HEK293 (cell line): Measurements from ENCODE around the gene SF3B3.

Experiments used
- CTCF ChIA-PET: fragments of 350-600 bp; formaldehyde crosslinking; extraction: SDS; loops from one replicate; lab custom pipeline; 2021; ENCODE audit warnings: antibody characterized with exemption; lab: Yijun Ruan, JAX
- POLR2A ChIA-PET: fragments of 300-600 bp; formaldehyde crosslinking; extraction: SDS; loops from one replicate; lab custom pipeline; 2020; ENCODE audit warnings: antibody characterized with exemption, inconsistent platforms; lab: Yijun Ruan, JAX
- H3K27ac ChIP-seq: fragments of 200-500 bp; sonication (Bioruptor generic); 2 replicates; pipeline ENCODE4 v1.5.1; 2014; ENCODE audit warnings: low read depth, low read length, control low read depth, inconsistent platforms; ENCODE audit errors: extremely low read depth
- H3K36me3 ChIP-seq, 2 experiments: fragments of 200-500 bp in 1 of 2; sonication (Bioruptor generic) in 1 of 2; 1 replicate in 1 of 2; 2 replicates in 1 of 2; pipeline ENCODE4 v1.5.1; 2014 to 2017; ENCODE audit warnings: inconsistent platforms in 2 of 2, low read length in 2 of 2; ENCODE audit not compliant: control insufficient read depth in 2 of 2, insufficient read depth in 1 of 2
- H3K4me1 ChIP-seq: fragments of 200-500 bp; sonication (Bioruptor generic); 2 replicates; pipeline ENCODE4 v1.5.1; 2014; ENCODE audit warnings: mild to moderate bottlenecking, low read length, inconsistent platforms; ENCODE audit not compliant: control insufficient read depth, insufficient read depth
- H3K4me3 ChIP-seq: 2 replicates; pipeline ENCODE4 v1.5.1; 2011; ENCODE audit warnings: low read depth, mild to moderate bottlenecking, control low read depth, low read length, moderate library complexity
- H3K9me3 ChIP-seq: fragments of 200-500 bp; sonication (Bioruptor generic); 2 replicates; pipeline ENCODE4 v1.5.1; 2014; ENCODE audit warnings: low read depth, low read length, inconsistent platforms; ENCODE audit not compliant: control insufficient read depth, insufficient read depth
- ZIC2 ChIP-seq: fragments of 450-650 bp; formaldehyde crosslinking; IDR thresholded peaks from 2 replicates; pipeline ENCODE4 v1.5.1; 2016; ENCODE audit warnings: missing biosample characterization, missing genetic modification characterization
- ZNF16 ChIP-seq: fragments of 450-650 bp; formaldehyde crosslinking; IDR thresholded peaks from 2 replicates; pipeline ENCODE4 v1.5.1; 2016; ENCODE audit warnings: low read depth, missing biosample characterization, missing genetic modification characterization
- ZNF26 ChIP-seq: fragments of 450-650 bp; formaldehyde crosslinking; IDR thresholded peaks from 2 replicates; pipeline ENCODE4 v1.5.1; 2016; ENCODE audit warnings: missing biosample characterization, missing genetic modification characterization
- ZNF341 ChIP-seq: fragments of 450-650 bp; formaldehyde crosslinking; IDR thresholded peaks from 2 replicates; pipeline ENCODE4; 2016; ENCODE audit warnings: low read depth, missing biosample characterization, missing genetic modification characterization
- ZNF366 ChIP-seq: fragments of 450-650 bp; formaldehyde crosslinking; conservative IDR thresholded peaks from 2 replicates; pipeline ENCODE4 v1.5.1; 2016; ENCODE audit warnings: missing biosample characterization, missing genetic modification characterization
- ZNF394 ChIP-seq: fragments of 450-650 bp; formaldehyde crosslinking; IDR thresholded peaks from 2 replicates; pipeline ENCODE4 v1.5.1; 2016; ENCODE audit warnings: missing biosample characterization, missing genetic modification characterization, mild to moderate bottlenecking, moderate library complexity, borderline replicate concordance
- ZNF510 ChIP-seq: fragments of 450-650 bp; formaldehyde crosslinking; IDR thresholded peaks from 2 replicates; pipeline ENCODE4 v1.5.1; 2018; ENCODE audit warnings: mild to moderate bottlenecking, missing genetic modification characterization, missing biosample characterization; ENCODE audit not compliant: insufficient replicate concordance
- ZNF600 ChIP-seq: fragments of 450-650 bp; formaldehyde crosslinking; IDR thresholded peaks from 2 replicates; pipeline ENCODE4 v1.5.1; 2016; ENCODE audit warnings: missing biosample characterization, missing genetic modification characterization
- ZNF629 ChIP-seq: fragments of 450-650 bp; formaldehyde crosslinking; IDR thresholded peaks from 2 replicates; pipeline ENCODE4 v1.5.1; 2017; ENCODE audit warnings: missing biosample characterization, missing genetic modification characterization
- ZNF76 ChIP-seq: fragments of 450-650 bp; formaldehyde crosslinking; IDR thresholded peaks from 2 replicates; pipeline ENCODE4; 2016; ENCODE audit warnings: low read depth, missing biosample characterization, missing genetic modification characterization, borderline replicate concordance
- ZNF768 ChIP-seq: fragments of 450-650 bp; formaldehyde crosslinking; IDR thresholded peaks from 2 replicates; pipeline ENCODE4 v1.5.1; 2018; ENCODE audit warnings: missing biosample characterization, mild to moderate bottlenecking, missing genetic modification characterization
- ZNF843 ChIP-seq: fragments of 450-650 bp; formaldehyde crosslinking; IDR thresholded peaks from 2 replicates; pipeline ENCODE4 v1.5.1; 2016; ENCODE audit warnings: missing biosample characterization, missing genetic modification characterization
- ZSCAN18 ChIP-seq: fragments of 450-650 bp; formaldehyde crosslinking; IDR thresholded peaks from 2 replicates; pipeline ENCODE4 v1.5.1; 2016; ENCODE audit warnings: missing biosample characterization, missing genetic modification characterization
- ZSCAN23 ChIP-seq: fragments of 450-650 bp; formaldehyde crosslinking; IDR thresholded peaks from 2 replicates; pipeline ENCODE4 v1.5.1; 2016; ENCODE audit warnings: missing biosample characterization, missing genetic modification characterization
- TF ChIP-seq, protein P1 (sequence below): fragments of 450-650 bp; formaldehyde crosslinking; conservative IDR thresholded peaks from 2 replicates; pipeline ENCODE4 v1.5.1; 2016; ENCODE audit warnings: low read depth, missing biosample characterization, missing genetic modification characterization

Gene SF3B3

DNA sequence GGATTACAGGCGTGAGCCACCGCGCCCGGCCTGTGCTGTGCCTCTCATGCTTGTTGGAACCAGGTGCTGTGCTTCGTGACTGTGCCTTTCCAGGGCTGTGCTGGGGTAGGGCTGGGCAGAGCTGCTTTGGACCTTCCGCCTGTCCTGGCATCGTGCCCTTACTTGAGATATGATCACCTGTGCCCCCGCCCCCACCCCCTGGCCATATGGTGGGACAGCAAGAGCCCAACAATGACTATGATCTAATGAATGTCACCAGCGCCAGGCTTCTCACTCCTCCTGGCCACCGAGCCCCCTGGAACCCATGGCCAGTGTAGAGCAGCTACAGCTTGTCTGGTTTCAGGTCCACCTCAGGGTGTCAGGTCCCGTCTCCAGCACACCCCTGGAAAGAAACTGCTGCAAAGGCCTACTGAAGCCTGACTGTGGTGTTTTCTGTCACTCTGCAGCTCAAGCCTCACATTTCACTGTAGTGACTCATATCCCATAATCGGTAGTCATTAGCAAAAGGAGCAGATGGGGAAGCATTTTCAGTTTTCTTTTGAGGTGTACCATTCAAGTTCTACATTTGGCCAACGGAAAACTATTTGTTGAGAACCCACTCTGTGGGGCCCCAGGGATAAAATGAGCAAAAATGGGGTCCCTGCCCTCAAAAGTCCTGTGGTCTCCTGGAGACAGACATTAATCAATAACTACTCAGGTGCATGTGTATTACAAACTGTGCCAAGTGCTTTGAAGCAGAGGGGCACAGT is 47.2 kb upstream of the SF3B3 start (continued):
- TF ChIP-seq ZNF366 (tag by site-specific recombination), result peak; percentile 37; the same call in 1 of the 2 replicates
- no peak for TF ChIP-seq ZNF768 (tag by site-specific recombination)
- no peak for TF ChIP-seq ZNF510 (tag by site-specific recombination)
- TF ChIP-seq ZNF26 (tag by site-specific recombination), result no peak
- TF ChIP-seq ZNF600 (tag by site-specific recombination), result peak; percentile 49; the same call in 1 of the 2 replicates
- TF ChIP-seq ZNF76, result no peak
- no peak for TF ChIP-seq ZNF341 (tag by site-specific recombination)

- peaks cover 0 to 58% of the 10 kb centered on the region in 2 experiments; a peak in 2 of 3 replicates for H3K36me3 ChIP-seq
- POLR2A ChIA-PET, result interaction anchor here (3.4 kb wide), 1 partner anchor 97 kb away, joined by 17 read pairs; no protein-coding TSS in a partner anchor
- no peaks in the 10 kb centered on the region for H3K9me3 ChIP-seq
- CTCF ChIA-PET, result interaction anchor here (1.2 kb wide), 1 partner anchor 83 kb away, joined by 3 read pairs; no protein-coding TSS in a partner anchor
- TF ChIP-seq ZIC2 (tag by site-specific recombination) (peak; percentile 88), ZSCAN18 (tag by site-specific recombination) (no peak), ZNF394 (tag by site-specific recombination) (no peak)
- H3K27ac ChIP-seq, result no peak overlapping the region
- H3K4me1 ChIP-seq, result peaks cover 2% of the 10 kb centered on the region; the same call in 1 of the 2 replicates
- H3K4me3 ChIP-seq, result no peak overlapping the region
Measured at GRCh38 chr16:70478169-70478568, 45.4 kb upstream of the SF3B3 start.

DNA sequence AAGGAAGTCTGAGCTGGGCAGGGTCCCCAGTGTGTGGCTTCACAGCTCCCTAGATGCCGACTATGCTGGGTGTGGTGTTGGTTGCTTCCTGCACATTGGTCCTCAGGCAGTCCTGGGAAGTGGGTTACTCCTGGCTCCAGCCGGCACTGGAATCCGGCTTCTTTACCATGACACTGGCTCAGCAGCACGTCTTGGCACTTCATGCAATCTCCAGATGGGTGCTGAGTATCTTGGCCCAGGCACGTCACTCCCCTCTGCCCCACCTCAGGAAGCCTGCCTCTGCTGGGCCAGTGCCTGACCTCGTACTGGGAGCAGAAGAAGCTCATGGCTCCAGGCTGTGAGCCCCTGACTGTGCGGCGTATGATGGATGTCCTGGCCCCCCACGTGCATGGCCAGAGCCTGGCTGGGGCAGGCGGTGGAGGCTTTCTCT is 44.7 kb upstream of the SF3B3 start:
- H3K9me3 ChIP-seq, result no peaks in the 10 kb centered on the region
- no peak overlapping the region for H3K27ac ChIP-seq
- H3K4me1 ChIP-seq, result peaks cover 2% of the 10 kb centered on the region; the same call in 1 of the 2 replicates
- no peak overlapping the region for H3K4me3 ChIP-seq
- TF ChIP-seq ZNF16 (tag by site-specific recombination) (no peak), ZIC2 (tag by site-specific recombination) (peak; percentile 99), ZNF629 (tag by site-specific recombination) (no peak), ZNF843 (tag by site-specific recombination) (no peak), ZSCAN23 (tag by site-specific recombination) (no peak)
- TF ChIP-seq, protein P1, sequence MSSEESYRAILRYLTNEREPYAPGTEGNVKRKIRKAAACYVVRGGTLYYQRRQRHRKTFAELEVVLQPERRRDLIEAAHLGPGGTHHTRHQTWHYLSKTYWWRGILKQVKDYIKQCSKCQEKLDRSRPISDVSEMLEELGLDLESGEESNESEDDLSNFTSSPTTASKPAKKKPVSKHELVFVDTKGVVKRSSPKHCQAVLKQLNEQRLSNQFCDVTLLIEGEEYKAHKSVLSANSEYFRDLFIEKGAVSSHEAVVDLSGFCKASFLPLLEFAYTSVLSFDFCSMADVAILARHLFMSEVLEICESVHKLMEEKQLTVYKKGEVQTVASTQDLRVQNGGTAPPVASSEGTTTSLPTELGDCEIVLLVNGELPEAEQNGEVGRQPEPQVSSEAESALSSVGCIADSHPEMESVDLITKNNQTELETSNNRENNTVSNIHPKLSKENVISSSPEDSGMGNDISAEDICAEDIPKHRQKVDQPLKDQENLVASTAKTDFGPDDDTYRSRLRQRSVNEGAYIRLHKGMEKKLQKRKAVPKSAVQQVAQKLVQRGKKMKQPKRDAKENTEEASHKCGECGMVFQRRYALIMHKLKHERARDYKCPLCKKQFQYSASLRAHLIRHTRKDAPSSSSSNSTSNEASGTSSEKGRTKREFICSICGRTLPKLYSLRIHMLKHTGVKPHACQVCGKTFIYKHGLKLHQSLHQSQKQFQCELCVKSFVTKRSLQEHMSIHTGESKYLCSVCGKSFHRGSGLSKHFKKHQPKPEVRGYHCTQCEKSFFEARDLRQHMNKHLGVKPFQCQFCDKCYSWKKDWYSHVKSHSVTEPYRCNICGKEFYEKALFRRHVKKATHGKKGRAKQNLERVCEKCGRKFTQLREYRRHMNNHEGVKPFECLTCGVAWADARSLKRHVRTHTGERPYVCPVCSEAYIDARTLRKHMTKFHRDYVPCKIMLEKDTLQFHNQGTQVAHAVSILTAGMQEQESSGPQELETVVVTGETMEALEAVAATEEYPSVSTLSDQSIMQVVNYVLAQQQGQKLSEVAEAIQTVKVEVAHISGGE (tag by site-specific recombination), result no peak
- TF ChIP-seq, all 188 proteins: peak for 1
- POLR2A ChIA-PET, result interaction anchor here (0.6 to 3.4 kb wide), 2 partner anchors 9 to 98 kb away, joined by 3 to 17 read pairs; no protein-coding TSS in a partner anchor
- CTCF ChIA-PET, result interaction anchor here (0.7 to 1.2 kb wide), 2 partner anchors 84 to 292 kb away, joined by 3 read pairs; no protein-coding TSS in a partner anchor
- peaks cover 0 to 63% of the 10 kb centered on the region in 2 experiments; a peak in 2 of 3 replicates for H3K36me3 ChIP-seq
